H9 (cell line): Measurements from ENCODE around the gene CCDC92B. TPM values are rescaled to one million over a fixed set of nuclear protein-coding genes. Genes with fewer than 3 reads are reported as not detected.
"Not testable (repeated sequence)": the region's sequence is repeated elsewhere in the genome, so short reads cannot be mapped to it uniquely, and the experiment has no call there.

Experiments used
- DNase-seq: peaks from one replicate; pipeline ENCODE4 v3.0.0-alpha.2; 2017
- H2AFZ ChIP-seq: one replicate; pipeline ENCODE4 v1.6.1; 2013; ENCODE audit warnings: mild to moderate bottlenecking, low read length, control low read depth, moderate library complexity
- H2AK5ac ChIP-seq: 2 replicates; pipeline ENCODE4 v1.6.1; 2013; ENCODE audit warnings: low read length, control low read depth, mixed read lengths; ENCODE audit not compliant: insufficient read length
- H2BK120ac ChIP-seq: one replicate; pipeline ENCODE4 v1.6.1; 2013; ENCODE audit warnings: low read depth, mild to moderate bottlenecking, low read length, control low read depth, inconsistent platforms; ENCODE audit not compliant: poor library complexity, severe bottlenecking
- H2BK12ac ChIP-seq: 2 replicates; pipeline ENCODE4 v1.6.1; 2013; ENCODE audit warnings: low read length, control low read depth, mixed read lengths, low read depth; ENCODE audit not compliant: insufficient read length
- H2BK15ac ChIP-seq: 2 replicates; pipeline ENCODE4 v1.6.1; 2013; ENCODE audit warnings: low read depth, low read length, control low read depth
- H2BK20ac ChIP-seq: one replicate; pipeline ENCODE4 v1.6.1; 2013; ENCODE audit warnings: low read depth, mild to moderate bottlenecking, low read length, control low read depth, inconsistent platforms; ENCODE audit not compliant: poor library complexity, severe bottlenecking
- H2BK5ac ChIP-seq: 2 replicates; pipeline ENCODE4 v1.6.1; 2013; ENCODE audit warnings: low read length, control low read depth, mixed read lengths; ENCODE audit not compliant: insufficient read length
- H3K14ac ChIP-seq: 2 replicates; pipeline ENCODE4 v1.6.1; 2013; ENCODE audit warnings: low read length, control low read depth; ENCODE audit not compliant: insufficient read depth
- H3K18ac ChIP-seq: 2 replicates; pipeline ENCODE4 v1.6.1; 2013; ENCODE audit warnings: low read depth, mild to moderate bottlenecking, mixed read lengths, low read length, control low read depth; ENCODE audit not compliant: insufficient read length
- H3K23ac ChIP-seq: 2 replicates; pipeline ENCODE4 v1.6.1; 2013; ENCODE audit warnings: low read length, control low read depth, mixed read lengths, low read depth; ENCODE audit not compliant: insufficient read length
- H3K23me2 ChIP-seq: 2 replicates; pipeline ENCODE4 v1.6.1; 2013; ENCODE audit warnings: low read depth, mild to moderate bottlenecking, mixed read lengths, low read length, control low read depth; ENCODE audit not compliant: insufficient read length, poor library complexity, severe bottlenecking
- H3K27ac ChIP-seq: 2 replicates; pipeline ENCODE4 v1.5.1; 2013; ENCODE audit warnings: low read length, control low read depth, mixed read lengths, low read depth; ENCODE audit not compliant: insufficient read length
- H3K27me3 ChIP-seq: 2 replicates; pipeline ENCODE4 v1.6.1; 2013; ENCODE audit warnings: low read length, control low read depth, inconsistent platforms; ENCODE audit not compliant: insufficient read depth
- H3K4ac ChIP-seq: 2 replicates; pipeline ENCODE4 v1.6.1; 2013; ENCODE audit warnings: low read depth, mild to moderate bottlenecking, control low read depth, inconsistent platforms, low read length, moderate library complexity
- H3K4me1 ChIP-seq: 2 replicates; pipeline ENCODE4 v1.6.1; 2013; ENCODE audit warnings: low read length, control low read depth, inconsistent platforms; ENCODE audit not compliant: insufficient read depth
- H3K4me2 ChIP-seq: 2 replicates; pipeline ENCODE4 v1.6.1; 2013; ENCODE audit warnings: low read length, control low read depth, mixed read lengths; ENCODE audit not compliant: insufficient read length, insufficient read depth
- H3K56ac ChIP-seq: 2 replicates; pipeline ENCODE4 v1.6.1; 2013; ENCODE audit warnings: low read depth, mild to moderate bottlenecking, mixed read lengths, low read length, control low read depth; ENCODE audit not compliant: insufficient read length
- H3K79me1 ChIP-seq: 2 replicates; pipeline ENCODE4 v1.6.1; 2013; ENCODE audit warnings: low read depth, mild to moderate bottlenecking, moderate library complexity, low read length, control low read depth, inconsistent platforms; ENCODE audit not compliant: insufficient read depth, poor library complexity, severe bottlenecking
- H3K79me2 ChIP-seq: 2 replicates; pipeline ENCODE4 v1.6.1; 2013; ENCODE audit warnings: low read length, control low read depth, inconsistent platforms; ENCODE audit not compliant: insufficient read depth
- H3K9ac ChIP-seq: 2 replicates; pipeline ENCODE4 v1.6.1; 2013; ENCODE audit warnings: low read length, control low read depth, mixed read lengths; ENCODE audit not compliant: insufficient read length; ENCODE audit errors: extremely low read depth
- H3K9me3 ChIP-seq: one replicate; pipeline ENCODE4 v1.6.1; 2013; ENCODE audit warnings: low read depth, low read length, inconsistent platforms; ENCODE audit not compliant: control insufficient read depth
- H3T11ph ChIP-seq: one replicate; pipeline ENCODE4 v1.6.1; 2013; ENCODE audit warnings: mild to moderate bottlenecking, low read length, control low read depth, inconsistent platforms
- H4K20me1 ChIP-seq: one replicate; pipeline ENCODE4 v1.6.1; 2013; ENCODE audit not compliant: control insufficient read depth, insufficient read length, insufficient read depth
- H4K5ac ChIP-seq: 2 replicates; pipeline ENCODE4 v1.6.1; 2013; ENCODE audit warnings: low read depth, mild to moderate bottlenecking, mixed read lengths, low read length, control low read depth; ENCODE audit not compliant: insufficient read length
- H4K8ac ChIP-seq: replicated peaks from 2 replicates; pipeline ENCODE4 v1.6.1; 2013; ENCODE audit warnings: low read length, control low read depth, mixed read lengths, low read depth; ENCODE audit not compliant: insufficient read length
- H4K91ac ChIP-seq: 2 replicates; pipeline ENCODE4 v1.6.1; 2013; ENCODE audit warnings: low read depth, mild to moderate bottlenecking, moderate library complexity, mixed read lengths, low read length, control low read depth; ENCODE audit not compliant: insufficient read length
- H3K27ac Mint-ChIP-seq, 3 experiments: 2 replicates in 2 of 3; 3 replicates in 1 of 3; pipeline ENCODE4 v1.8.0; 2020 to 2021; ENCODE audit warnings: mixed read lengths in 3 of 3, mild to moderate bottlenecking in 1 of 3, moderate library complexity in 1 of 3
- H3K27me3 Mint-ChIP-seq: 2 replicates; pipeline ENCODE4 v1.8.0; 2021; ENCODE audit warnings: low read depth, mild to moderate bottlenecking, moderate library complexity, mixed read lengths
- H3K36me3 Mint-ChIP-seq, 3 experiments: 2 replicates in 2 of 3; 3 replicates in 1 of 3; pipeline ENCODE4 v1.8.0; 2020 to 2021; ENCODE audit warnings: low read depth in 3 of 3, mixed read lengths in 3 of 3; ENCODE audit not compliant: insufficient read depth in 1 of 3
- H3K4me1 Mint-ChIP-seq, 2 experiments: 2 replicates each; pipeline ENCODE4 v1.8.0; 2020; ENCODE audit warnings: mixed read lengths in 2 of 2
- H3K4me3 Mint-ChIP-seq, 2 experiments: 2 replicates in 1 of 2; 3 replicates in 1 of 2; pipeline ENCODE4 v1.8.0; 2020 to 2021; ENCODE audit warnings: mild to moderate bottlenecking in 2 of 2, mixed read lengths in 2 of 2, moderate library complexity in 1 of 2
- H3K9me3 Mint-ChIP-seq, 2 experiments: 2 replicates in 1 of 2; 3 replicates in 1 of 2; pipeline ENCODE4 v1.8.0; 2020; ENCODE audit warnings: mild to moderate bottlenecking in 2 of 2, mixed read lengths in 2 of 2, moderate library complexity in 1 of 2
- CTCF ChIP-seq: fragments of 200-600 bp; sonication (generic); conservative IDR thresholded peaks from 3 replicates; pipeline ENCODE4 v1.8.0; 2021; ENCODE audit warnings: antibody characterized with exemption, mild to moderate bottlenecking
- WGBS: extraction: QIAGEN DNeasy Blood & Tissue Kit; methylation state at CpG from one replicate; pipeline ENCODE4 v1.1.7; 2013; ENCODE audit warnings: missing lambda C conversion rate, low lambda C conversion rate, mixed read lengths; ENCODE audit not compliant: insufficient read length; ENCODE audit errors: extremely low coverage; 5-methylcytosine and 5-hydroxymethylcytosine counted together
- total RNA-seq: library from RNA; stranded (reverse); gene quantifications from 2 replicates; pipeline ENCODE4 v1.2.1, GENCODE V29; 2021

CCDC92B gene
- total RNA-seq, 1 experiment from 2014 or later = 8.0 TPM

GRCh38 chr17:2786176-2786881, 36.9 kb upstream of the CCDC92B start:
- Histone ChIP-seq H3K27me3 (no peaks in the 10 kb centered on the region), H2BK20ac (no peak overlapping the region), H3K79me1 (no peaks in the 10 kb centered on the region), H3K4me1 (no peaks in the 10 kb centered on the region), H3K14ac (no peak overlapping the region), H3K23me2 (no peaks in the 10 kb centered on the region), H2AFZ (no peak overlapping the region), H3K4ac (no peak overlapping the region), H3K4me2 (no peak overlapping the region), H2AK5ac (no peak overlapping the region), H4K20me1 (no peaks in the 10 kb centered on the region), H3K79me2 (no peaks in the 10 kb centered on the region), H3K9ac (no peak overlapping the region), H4K8ac (no peak overlapping the region), H3K23ac (no peak overlapping the region), H3K27ac (no peak overlapping the region), H3K18ac (no peak overlapping the region), H4K91ac (no peak overlapping the region), H2BK5ac (no peak overlapping the region), H3K9me3 (no peaks in the 10 kb centered on the region), H2BK15ac (no peak overlapping the region), H3T11ph (no peak overlapping the region), H4K5ac (no peak overlapping the region), H3K56ac (no peak overlapping the region), H2BK120ac (no peak overlapping the region), H2BK12ac (no peak overlapping the region)
- peak; percentile 99 for DNase-seq
- Mint-ChIP-seq H3K27ac (peak overlapping the region in 2 of 3 experiments; percentile 28 to 87; a peak in 1 of 7 replicates), H3K4me1 (peaks cover 8 to 19% of the 10 kb centered on the region in 2 experiments; a peak in 3 of 4 replicates), H3K9me3 (no peaks in the 10 kb centered on the region), H3K27me3 (no peaks in the 10 kb centered on the region), H3K36me3 (no peaks in the 10 kb centered on the region), H3K4me3 (no peak overlapping the region)
- TF ChIP-seq CTCF = peak; percentile 98
- no CpG with 5 or more reads among the region's 21 CpGs for WGBS

GRCh38 chr17:2785376-2785775, 35.9 kb upstream of the CCDC92B start:
- not testable (repeated sequence) for H3K18ac ChIP-seq, H3K14ac ChIP-seq, H4K8ac ChIP-seq, H3K36me3 Mint-ChIP-seq, H3K27me3 ChIP-seq, DNase-seq, H3K56ac ChIP-seq, H2BK5ac ChIP-seq, H3K27me3 Mint-ChIP-seq, H2BK15ac ChIP-seq, H4K5ac ChIP-seq, H3K4me3 Mint-ChIP-seq, H3K9me3 ChIP-seq, H3K79me1 ChIP-seq, H4K91ac ChIP-seq, H3T11ph ChIP-seq, H3K4me2 ChIP-seq, H3K23ac ChIP-seq, H4K20me1 ChIP-seq, H2BK120ac ChIP-seq, H2BK20ac ChIP-seq, H3K23me2 ChIP-seq, H2BK12ac ChIP-seq, H2AK5ac ChIP-seq, H3K4me1 ChIP-seq, H2AFZ ChIP-seq, H3K79me2 ChIP-seq, H3K4ac ChIP-seq, H3K27ac ChIP-seq, H3K9me3 Mint-ChIP-seq, H3K9ac ChIP-seq
- Mint-ChIP-seq H3K4me1 (peaks cover 6 to 17% of the 10 kb centered on the region in 2 experiments; a peak in 3 of 4 replicates), H3K27ac (peak overlapping the region in 1 of 3 experiments; percentile 91; a peak in 5 of 7 replicates)
- no CpG with 5 or more reads among the region's 12 CpGs for whole genome bisulfite sequencing
